ENCODE measurements around the gene RLF.

Gene RLF

GRCh38 chr1:40161125-40161887, at the start of gene RLF:
Gene RLF, plus strand, starts transcription at chr1:40161387. Its CDS starts 13 bp downstream, at chr1:40161400.
- DNase-seq (ENCODE audit: low read depth): peak; percentile 94

- no peak for DNase-seq (ENCODE audit: low read depth)
Observed at GRCh38 chr1:40114400-40114799, 46.8 kb upstream of the RLF start.

DNA sequence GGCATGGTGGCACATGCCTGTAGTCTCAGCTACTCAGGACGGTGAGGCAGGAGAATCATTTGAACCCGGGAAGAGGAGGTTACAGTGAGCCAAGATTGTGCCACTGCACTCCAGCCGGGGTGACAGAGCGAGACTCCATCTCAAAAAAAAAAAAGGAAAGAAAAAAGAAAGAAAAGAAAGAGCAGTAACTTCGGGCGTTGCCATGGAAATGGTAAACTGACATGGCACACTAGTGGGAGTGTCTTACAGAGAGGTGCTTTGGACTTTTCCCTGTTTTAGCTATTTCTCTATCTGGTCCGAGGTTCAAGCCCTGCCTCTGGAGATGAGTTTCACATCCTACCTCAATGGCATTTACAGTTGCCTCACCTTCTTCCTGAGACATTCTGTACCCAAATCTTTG, 41.1 kb upstream of the RLF start:
- no peak for DNase-seq (ENCODE audit: low read depth)

GRCh38 chr1:40122855-40123254, 38.3 kb upstream of the RLF start:
- DNase-seq (ENCODE audit: low read depth): no peak

GRCh38 chr1:40130892-40131291, 30.3 kb upstream of the RLF start:
- DNase-seq (ENCODE audit: low read depth): peak; percentile 75

DNA sequence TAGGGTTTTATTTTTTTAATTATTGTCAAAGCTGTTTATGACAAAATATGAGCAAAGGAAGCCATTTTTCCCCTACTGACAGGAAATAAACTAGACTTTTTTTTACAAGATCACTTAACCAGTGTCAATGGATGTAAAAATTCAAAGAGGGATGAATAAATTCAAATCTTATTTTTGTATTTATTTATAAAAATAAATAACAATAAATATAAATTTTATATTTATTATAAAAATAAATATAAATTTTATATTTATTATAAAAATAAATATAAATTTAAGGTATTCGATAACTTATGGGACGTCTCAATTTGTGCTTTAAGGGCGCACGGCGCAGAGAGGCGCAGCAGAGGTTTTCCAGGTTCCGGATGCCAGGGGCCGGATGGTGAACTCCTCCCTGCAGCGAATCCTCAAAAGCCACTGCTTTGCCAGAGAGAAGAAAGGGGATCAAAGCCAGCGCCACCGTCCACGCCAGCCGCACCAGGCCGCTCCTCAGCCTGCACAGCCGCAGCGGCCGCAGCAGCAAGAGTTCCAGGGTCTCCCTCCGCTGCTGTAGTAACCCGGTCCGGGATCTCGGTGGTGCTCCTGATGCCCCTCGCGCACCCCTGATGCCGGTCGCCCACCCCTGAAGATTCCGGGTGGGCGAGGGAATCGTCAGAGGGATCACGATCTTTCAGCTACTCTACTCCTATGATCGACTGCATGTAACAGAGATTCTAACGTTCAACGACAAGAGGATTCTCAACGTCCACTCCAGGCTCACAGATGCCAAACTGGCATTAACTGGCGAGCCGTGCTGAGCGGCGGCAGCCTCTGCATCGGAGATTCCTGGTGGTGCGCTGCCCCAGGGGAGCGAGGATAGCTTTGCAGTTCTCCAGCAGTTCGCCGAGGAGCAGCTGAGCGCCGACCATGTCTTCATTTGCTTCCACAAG, 28.5 kb upstream of the RLF start:
- DNase-seq (ENCODE audit: low read depth): peak; percentile 32

- DNase-seq (ENCODE audit: low read depth): no peak
Observed at GRCh38 chr1:40133312-40133665, 27.9 kb upstream of the RLF start.

- no peak for DNase-seq (ENCODE audit: low read depth)
Observed at GRCh38 chr1:40133839-40134238, 27.3 kb upstream of the RLF start.

- DNase-seq (ENCODE audit: low read depth): peak; percentile 72
Observed at GRCh38 chr1:40140211-40140973, 20.8 kb upstream of the RLF start.

DNA sequence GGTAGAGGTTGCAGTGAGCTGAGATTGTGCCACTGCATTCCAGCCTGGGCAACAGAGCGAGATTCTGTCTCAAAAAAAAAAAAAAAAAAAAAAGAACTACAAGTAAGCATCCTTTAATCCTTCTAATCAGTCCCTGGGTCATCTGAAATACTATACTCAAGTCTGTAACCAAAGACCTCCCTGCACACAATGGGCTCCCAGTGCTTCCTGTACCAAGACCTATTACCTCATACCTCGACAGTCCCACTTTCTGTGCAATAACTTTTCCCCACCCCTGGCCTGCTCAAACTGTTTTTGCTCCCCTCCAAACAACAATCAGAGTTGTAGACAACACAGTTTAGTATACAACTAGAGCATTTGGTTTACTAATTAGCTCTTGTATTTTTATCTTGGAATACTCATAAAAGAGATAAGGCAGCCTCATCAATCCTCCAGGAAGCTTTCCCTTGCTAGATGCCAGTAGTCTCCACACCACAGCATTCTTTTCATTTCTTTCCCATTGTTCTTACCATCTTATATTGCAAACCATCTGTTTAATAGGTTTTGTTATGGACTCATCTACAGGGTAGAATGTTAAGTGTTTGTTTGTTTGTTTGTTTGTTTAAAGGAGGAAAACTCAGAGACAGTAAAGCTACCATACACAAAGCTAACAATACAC, 19.2 kb upstream of the RLF start:
- DNase-seq (ENCODE audit: low read depth): peak; percentile 57

GRCh38 chr1:40143891-40144575, 17.2 kb upstream of the RLF start:
- DNase-seq (ENCODE audit: low read depth): peak; percentile 71

DNA sequence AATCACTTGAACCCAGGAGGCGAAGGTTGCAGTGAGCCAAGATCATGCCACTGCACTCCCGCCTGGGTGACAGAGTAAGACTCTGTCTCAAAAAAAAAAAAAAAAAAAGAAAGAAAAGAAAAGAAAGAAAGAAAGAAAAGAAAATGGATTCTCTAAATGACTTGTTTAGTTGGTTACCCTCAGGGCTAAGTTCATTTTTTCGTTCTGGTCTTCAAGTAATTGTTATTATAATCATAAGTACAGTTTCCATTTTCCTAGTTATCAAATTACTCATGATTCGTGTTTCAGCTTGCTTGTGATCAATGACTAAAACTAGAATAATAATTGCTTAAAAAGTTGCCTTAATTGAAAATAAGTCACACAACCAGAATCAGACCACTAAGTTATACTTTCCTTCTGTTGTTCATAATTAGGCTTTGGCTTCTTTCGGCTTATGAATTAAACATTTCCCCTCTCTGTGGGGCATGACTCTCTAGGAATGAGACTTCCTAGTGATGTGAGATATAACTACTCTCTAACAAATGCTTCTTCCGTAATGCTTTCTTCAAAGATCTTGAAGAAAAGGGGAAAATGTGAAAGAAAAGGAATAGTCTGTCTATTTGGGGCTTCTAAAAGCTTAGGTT, 9.6 kb upstream of the RLF start:
- DNase-seq (ENCODE audit: low read depth): no peak

DNA sequence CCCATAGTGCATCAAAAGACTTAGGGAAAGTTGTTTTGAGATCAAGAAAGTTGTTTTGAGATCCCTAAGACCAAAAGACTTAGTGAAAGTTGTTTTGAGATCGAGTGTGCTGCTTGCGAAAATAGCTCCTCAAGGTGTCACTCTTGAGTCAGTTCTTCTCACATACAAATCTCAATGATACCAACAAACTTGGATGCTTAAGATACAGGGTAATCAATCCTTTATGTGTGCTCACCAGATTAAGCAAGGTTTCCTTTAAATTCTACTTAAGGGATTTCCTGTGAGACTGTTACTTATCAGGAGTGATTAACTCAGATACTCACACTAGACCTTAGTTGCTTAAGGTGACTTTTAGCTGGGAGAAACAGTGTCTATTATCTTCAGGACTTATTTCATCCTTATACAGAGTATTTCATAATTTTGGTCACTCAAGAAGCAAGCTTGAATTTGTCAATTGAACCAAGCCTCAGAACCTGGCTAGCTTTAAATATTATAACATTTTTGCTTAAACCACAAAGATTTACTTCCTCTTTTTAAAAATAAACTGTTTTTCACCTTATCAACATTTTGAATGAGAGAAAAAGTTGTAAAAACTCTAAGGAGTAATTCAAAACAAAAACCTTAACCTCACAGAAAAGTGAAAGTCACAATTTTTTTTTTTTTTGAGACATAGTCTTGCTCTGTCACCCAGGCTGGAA, 8.0 kb upstream of the RLF start:
- peak; percentile 64 for DNase-seq (ENCODE audit: low read depth)

DNA sequence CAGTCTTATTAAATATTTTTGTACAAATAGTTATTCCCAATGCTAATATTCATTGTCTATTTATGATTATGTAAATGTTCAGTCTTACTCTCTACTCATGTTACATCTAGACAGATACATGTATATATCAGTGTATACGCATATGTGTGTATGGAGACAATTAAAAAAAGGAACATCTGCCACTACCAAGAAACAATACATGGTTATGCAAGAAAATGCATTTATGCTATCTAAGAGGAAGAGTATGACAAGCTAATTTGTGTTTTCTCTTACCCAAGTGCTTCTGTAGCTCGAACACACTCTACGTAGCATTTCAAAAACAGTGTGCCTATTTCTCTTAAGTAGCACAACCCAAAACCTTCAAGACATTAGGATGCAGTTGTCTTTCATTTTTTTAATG, 6.1 kb upstream of the RLF start:
- no peak for DNase-seq (ENCODE audit: low read depth)

DNA sequence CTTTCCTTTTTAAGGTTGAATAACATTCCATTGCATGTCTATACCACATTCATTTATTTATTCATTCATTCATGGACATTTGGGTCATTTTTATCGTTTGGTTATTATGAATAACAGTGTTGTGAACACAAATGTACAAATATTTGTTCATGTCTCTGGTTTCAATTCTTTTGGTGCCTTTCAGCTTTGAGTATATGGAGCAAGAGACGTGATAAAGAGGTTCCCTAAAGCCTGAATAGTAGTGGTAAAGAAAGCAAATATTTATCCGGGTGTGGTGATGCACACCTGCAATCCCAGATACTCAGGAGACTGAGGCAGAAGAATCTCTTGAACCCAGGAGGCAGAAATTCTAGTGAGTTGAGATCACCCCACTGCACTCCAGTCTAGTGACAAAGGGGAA, 5.3 kb upstream of the RLF start:
- DNase-seq (ENCODE audit: low read depth): no peak

- no peak for DNase-seq (ENCODE audit: low read depth)
Observed at GRCh38 chr1:40160806-40161124, 422 bp upstream of the RLF start.

DNA sequence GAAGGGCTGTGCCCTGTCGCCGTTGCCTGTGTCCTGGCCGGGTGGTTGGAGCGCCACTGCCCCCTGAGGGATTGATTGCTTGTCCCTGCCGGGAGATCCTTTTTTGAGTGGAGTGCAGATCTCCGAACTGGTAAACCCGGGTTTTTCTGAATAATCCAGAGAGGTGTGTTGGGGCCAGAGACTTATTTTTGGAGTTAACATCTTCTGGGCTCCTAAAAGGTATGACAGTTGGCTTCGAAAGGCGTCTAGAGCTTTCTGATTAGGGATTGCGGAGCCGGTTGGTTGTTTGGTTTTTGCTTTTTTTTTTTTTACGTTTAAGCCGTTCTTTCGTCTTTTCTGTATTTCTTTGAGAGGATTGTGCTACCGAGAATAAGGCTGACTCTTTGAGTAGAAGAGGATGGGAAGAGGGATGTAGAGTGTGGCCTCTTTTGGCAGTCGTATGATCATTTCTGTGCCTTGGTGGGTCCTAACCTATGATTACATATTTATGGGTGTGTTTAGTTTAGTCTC, 756 bp downstream of the RLF start:
- DNase-seq (ENCODE audit: low read depth): no peak

DNA sequence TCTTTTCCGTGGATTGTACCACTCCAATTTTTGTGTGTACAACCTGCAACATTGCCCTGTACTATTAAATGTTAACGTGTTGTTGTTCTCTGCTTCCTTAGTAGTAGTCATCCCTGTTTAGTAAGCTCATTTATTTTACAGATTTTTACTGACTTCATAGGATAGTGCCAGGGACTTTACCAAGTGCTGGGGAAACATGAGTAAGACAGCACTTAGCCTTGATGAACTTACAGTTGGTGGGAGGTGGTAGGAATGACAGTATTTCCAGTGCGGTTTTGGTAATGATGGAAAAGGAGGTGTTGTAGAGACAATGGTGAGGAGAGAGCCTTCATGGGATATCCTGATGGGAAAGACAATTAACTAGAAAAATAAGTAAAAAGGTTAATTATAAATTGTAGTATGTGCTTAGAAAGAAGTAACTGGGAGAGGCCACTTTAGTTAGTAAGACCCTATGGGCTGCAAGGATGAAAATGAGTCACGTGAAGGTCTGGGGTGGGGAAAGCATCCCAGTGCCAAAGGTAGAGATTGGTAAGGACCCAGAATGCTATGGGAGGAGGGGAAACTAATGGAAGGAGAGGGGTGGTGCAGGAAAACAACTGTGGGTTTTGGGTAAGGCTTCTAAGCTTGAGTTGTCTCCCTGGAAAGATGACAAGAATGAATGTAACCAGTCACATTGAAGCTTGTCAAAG, 1.7 kb downstream of the RLF start:
- peak; percentile 48 for DNase-seq (ENCODE audit: low read depth)

- no peak for DNase-seq (ENCODE audit: low read depth)
Observed at GRCh38 chr1:40167317-40167716, 6.1 kb downstream of the RLF start.

DNA sequence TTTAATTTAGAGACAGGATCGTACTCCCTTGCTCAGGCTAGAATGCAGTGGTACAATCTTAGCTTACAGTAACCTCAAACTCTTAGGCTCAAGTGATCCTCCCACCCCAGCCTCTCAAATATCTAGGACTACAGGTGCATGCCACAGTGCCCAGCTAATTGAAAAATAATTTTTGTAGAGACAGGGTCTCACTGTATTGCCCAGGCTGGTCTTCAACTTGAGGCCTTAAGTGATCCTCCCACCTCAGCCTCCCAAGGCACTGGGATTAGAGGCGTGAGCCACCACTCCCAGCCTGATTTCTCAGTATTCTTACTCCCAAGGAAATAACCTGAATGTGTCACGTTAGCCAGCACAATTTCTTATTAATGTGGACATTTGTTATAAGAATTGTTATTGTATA, 9.8 kb downstream of the RLF start:
- DNase-seq (ENCODE audit: low read depth): no peak
